DND-41 (cell line): ENCODE data around the gene MARCHF9.

Experiments used
- EZH2 ChIP-seq: IDR thresholded peaks from 3 replicates; pipeline ENCODE4 v1.6.1; 2012; ENCODE audit warnings: borderline replicate concordance, low read depth, mild to moderate bottlenecking, moderate library complexity, low read length, inconsistent platforms; ENCODE audit not compliant: severe bottlenecking
- TF ChIP-seq, protein P1 (sequence below): IDR thresholded peaks from 2 replicates; pipeline ENCODE4 v1.5.1; 2012; ENCODE audit warnings: borderline replicate concordance, low read length, moderate library complexity, mild to moderate bottlenecking; ENCODE audit not compliant: poor library complexity, severe bottlenecking; ENCODE audit errors: extremely low read depth

DNA sequence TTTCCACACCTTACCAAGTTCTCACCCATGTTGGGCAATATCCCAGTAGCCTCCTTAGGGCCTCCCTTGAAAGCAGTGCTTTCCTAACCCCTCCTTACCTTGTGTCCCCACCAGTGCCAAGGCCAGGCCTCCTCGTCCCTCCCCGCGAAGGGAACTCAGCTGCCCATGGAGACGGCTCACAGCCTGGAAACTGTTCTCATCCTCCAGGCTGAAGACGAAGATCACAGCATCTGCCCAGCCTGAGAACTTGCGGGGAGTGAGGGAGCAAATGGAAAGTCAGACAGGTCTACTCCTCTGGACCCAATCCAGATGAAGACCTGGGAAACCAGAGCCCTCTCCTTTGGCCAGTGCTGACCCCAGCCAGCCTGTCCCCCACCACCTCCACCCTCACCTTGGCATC, 21.0 kb upstream of the MARCHF9 start:
- TF ChIP-seq, protein P1, sequence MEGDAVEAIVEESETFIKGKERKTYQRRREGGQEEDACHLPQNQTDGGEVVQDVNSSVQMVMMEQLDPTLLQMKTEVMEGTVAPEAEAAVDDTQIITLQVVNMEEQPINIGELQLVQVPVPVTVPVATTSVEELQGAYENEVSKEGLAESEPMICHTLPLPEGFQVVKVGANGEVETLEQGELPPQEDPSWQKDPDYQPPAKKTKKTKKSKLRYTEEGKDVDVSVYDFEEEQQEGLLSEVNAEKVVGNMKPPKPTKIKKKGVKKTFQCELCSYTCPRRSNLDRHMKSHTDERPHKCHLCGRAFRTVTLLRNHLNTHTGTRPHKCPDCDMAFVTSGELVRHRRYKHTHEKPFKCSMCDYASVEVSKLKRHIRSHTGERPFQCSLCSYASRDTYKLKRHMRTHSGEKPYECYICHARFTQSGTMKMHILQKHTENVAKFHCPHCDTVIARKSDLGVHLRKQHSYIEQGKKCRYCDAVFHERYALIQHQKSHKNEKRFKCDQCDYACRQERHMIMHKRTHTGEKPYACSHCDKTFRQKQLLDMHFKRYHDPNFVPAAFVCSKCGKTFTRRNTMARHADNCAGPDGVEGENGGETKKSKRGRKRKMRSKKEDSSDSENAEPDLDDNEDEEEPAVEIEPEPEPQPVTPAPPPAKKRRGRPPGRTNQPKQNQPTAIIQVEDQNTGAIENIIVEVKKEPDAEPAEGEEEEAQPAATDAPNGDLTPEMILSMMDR = no peak
- TF ChIP-seq EZH2 = no peak
